ENCODE results near the gene NKD1.

DNA sequence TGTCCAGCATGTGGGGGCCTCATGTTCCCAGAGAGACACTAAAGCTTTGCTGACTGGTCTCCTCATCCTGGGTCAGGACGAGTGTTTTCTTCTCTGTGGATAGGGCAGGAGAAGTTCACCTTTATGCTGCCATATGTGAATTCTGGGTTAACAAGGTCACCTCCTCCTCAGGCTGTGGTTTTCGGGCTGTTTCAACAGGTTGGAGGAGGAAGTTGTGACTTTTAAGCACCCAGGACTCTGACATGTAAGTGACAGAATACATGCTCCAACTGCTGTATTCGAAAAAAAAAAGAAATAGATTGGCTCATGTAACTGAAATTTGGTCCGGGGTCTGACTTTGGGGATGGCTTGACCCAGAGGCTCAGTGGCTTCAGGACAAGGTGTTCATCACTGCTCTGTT, 78.7 kb downstream of the NKD1 start:
- TF ChIP-seq, protein P1, sequence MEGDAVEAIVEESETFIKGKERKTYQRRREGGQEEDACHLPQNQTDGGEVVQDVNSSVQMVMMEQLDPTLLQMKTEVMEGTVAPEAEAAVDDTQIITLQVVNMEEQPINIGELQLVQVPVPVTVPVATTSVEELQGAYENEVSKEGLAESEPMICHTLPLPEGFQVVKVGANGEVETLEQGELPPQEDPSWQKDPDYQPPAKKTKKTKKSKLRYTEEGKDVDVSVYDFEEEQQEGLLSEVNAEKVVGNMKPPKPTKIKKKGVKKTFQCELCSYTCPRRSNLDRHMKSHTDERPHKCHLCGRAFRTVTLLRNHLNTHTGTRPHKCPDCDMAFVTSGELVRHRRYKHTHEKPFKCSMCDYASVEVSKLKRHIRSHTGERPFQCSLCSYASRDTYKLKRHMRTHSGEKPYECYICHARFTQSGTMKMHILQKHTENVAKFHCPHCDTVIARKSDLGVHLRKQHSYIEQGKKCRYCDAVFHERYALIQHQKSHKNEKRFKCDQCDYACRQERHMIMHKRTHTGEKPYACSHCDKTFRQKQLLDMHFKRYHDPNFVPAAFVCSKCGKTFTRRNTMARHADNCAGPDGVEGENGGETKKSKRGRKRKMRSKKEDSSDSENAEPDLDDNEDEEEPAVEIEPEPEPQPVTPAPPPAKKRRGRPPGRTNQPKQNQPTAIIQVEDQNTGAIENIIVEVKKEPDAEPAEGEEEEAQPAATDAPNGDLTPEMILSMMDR (IDR thresholded peaks at IDR 0.05; ENCODE audit: low read length), result no peak
- TF ChIP-seq EZH2 (optimal IDR thresholded peaks at IDR 0.05; ENCODE audit: low read depth, low read length), result no peak

Measured in MM.1S (cell line).